Type B pancreatic cell (in vitro differentiated cells): ENCODE results near the gene OR5A1. TPM values are rescaled to one million over a fixed set of nuclear protein-coding genes. Genes with fewer than 3 reads are reported as not detected.

Experiments
- DNase-seq: peaks from one replicate; pipeline ENCODE4 v3.0.0; 2021; ENCODE audit warnings: mixed read lengths; ENCODE audit not compliant: unreplicated experiment; ENCODE audit errors: extremely low spot score
- H3K27ac Mint-ChIP-seq: 2 replicates; pipeline ENCODE4 v1.8.0; 2021; ENCODE audit warnings: mild to moderate bottlenecking, mixed read lengths
- H3K27me3 Mint-ChIP-seq: 2 replicates; pipeline ENCODE4 v1.8.0; 2021; ENCODE audit warnings: mixed read lengths
- H3K36me3 Mint-ChIP-seq: 2 replicates; pipeline ENCODE4 v1.8.0; 2021; ENCODE audit warnings: mixed read lengths
- H3K4me1 Mint-ChIP-seq: one replicate; pipeline ENCODE4 v1.8.0; 2021; ENCODE audit warnings: mixed read lengths; ENCODE audit not compliant: unreplicated experiment
- H3K4me3 Mint-ChIP-seq: 2 replicates; pipeline ENCODE4 v1.8.0; 2021; ENCODE audit warnings: mild to moderate bottlenecking, mixed read lengths
- H3K9me3 Mint-ChIP-seq: 2 replicates; pipeline ENCODE4 v1.8.0; 2021; ENCODE audit warnings: mixed read lengths
- total RNA-seq: library from RNA; stranded (reverse); gene quantifications from 2 replicates; pipeline ENCODE4 v1.2.1, GENCODE V29; 2021; ENCODE audit warnings: low replicate concordance
- TF ChIP-seq, protein P1 (sequence below): fragments of 200-600 bp; sonication (generic); conservative IDR thresholded peaks from 2 replicates; pipeline ENCODE4 v1.5.0; 2021; ENCODE audit warnings: antibody characterized with exemption, mild to moderate bottlenecking

Gene OR5A1
- total RNA-seq, 1 donor from 2014 or later: not detected

DNA sequence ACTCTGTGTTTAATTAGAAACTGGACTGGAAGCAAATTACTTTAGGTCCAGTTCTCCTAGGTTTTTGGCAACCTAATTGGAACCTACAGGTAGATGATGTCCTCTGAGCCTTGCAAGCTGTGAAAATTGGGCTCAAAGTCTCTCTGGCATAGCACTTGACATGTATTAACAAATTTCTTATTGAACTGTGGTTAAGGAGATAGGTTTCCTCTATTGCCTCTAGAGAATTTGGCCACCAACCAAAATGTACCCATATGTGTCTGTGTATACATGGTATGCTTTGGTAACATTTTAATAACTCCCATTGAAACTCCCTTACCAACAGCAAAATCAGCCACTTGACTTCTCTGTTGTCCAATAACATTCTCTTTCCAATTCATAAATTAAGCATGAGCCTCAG is 36.7 kb downstream of the OR5A1 start, which contains the start of gene OR4D10:
Gene OR4D10, plus strand, starts transcription at position 301 of the 400 bp plus-strand sequence. CDS start 4,115 bp downstream, outside the sequence.
- Mint-ChIP-seq H3K9me3 (no peaks in the 10 kb centered on the region), H3K4me1 (no peaks in the 10 kb centered on the region), H3K27me3 (peaks cover 5% of the 10 kb centered on the region), H3K27ac (no peak within 1 kb of the TSS), H3K36me3 (no peaks in the 10 kb centered on the region), H3K4me3 (no peak within 1 kb of the TSS)
- DNase-seq: no peak
- TF ChIP-seq, protein P1, sequence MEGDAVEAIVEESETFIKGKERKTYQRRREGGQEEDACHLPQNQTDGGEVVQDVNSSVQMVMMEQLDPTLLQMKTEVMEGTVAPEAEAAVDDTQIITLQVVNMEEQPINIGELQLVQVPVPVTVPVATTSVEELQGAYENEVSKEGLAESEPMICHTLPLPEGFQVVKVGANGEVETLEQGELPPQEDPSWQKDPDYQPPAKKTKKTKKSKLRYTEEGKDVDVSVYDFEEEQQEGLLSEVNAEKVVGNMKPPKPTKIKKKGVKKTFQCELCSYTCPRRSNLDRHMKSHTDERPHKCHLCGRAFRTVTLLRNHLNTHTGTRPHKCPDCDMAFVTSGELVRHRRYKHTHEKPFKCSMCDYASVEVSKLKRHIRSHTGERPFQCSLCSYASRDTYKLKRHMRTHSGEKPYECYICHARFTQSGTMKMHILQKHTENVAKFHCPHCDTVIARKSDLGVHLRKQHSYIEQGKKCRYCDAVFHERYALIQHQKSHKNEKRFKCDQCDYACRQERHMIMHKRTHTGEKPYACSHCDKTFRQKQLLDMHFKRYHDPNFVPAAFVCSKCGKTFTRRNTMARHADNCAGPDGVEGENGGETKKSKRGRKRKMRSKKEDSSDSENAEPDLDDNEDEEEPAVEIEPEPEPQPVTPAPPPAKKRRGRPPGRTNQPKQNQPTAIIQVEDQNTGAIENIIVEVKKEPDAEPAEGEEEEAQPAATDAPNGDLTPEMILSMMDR: no peak

DNA sequence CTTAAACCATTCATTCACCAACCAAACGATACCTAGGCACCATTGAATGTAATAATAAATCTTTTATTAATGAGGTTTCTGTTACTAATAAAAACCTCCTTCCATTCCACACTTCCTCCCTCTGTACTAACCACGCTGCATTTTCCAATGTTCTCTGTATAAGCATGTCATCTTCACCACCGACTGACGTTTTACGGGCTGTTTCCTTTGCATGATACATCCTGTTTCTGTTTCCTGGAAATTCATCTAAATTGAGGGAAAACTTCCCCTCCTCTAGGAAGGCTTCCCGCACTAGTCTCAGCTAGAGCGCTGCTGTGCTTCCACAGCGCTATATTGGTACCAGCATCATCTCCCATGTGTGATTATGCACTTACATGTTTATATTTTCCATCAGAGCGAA is 38.9 kb downstream of the OR5A1 start:
- no peak overlapping the region for H3K27ac Mint-ChIP-seq
- DNase-seq: no peak
- H3K4me3 Mint-ChIP-seq: no peak overlapping the region
- no peaks in the 10 kb centered on the region for H3K4me1 Mint-ChIP-seq
- H3K9me3 Mint-ChIP-seq: no peaks in the 10 kb centered on the region
- TF ChIP-seq, protein P1: no peak
- peaks cover 6% of the 10 kb centered on the region for H3K27me3 Mint-ChIP-seq
- no peaks in the 10 kb centered on the region for H3K36me3 Mint-ChIP-seq

DNA sequence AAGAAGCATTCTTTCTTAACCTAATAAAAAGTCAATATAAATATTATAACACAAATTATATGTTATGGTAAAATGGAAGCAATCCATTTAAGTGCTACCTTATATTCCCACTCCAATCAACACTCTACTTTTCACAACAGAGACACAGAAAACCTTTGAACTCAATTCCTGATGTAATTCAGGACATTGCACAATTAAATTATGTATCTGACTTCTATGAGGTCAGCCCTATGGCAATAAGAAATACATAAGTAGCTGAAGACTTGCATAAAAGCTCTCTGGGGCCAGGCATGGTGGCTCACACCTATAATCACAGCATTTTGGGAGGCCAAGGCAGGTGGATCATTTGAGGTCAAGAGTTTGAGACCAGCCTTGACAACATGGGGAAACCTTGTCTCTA is 43.6 kb downstream of the OR5A1 start:
- H3K27me3 Mint-ChIP-seq: peaks cover 6% of the 10 kb centered on the region
- H3K4me3 Mint-ChIP-seq: no peak overlapping the region
- H3K4me1 Mint-ChIP-seq: no peaks in the 10 kb centered on the region
- H3K9me3 Mint-ChIP-seq: no peaks in the 10 kb centered on the region
- no peaks in the 10 kb centered on the region for H3K36me3 Mint-ChIP-seq
- TF ChIP-seq, protein P1: no peak
- H3K27ac Mint-ChIP-seq: no peak overlapping the region
- no peak for DNase-seq

DNA sequence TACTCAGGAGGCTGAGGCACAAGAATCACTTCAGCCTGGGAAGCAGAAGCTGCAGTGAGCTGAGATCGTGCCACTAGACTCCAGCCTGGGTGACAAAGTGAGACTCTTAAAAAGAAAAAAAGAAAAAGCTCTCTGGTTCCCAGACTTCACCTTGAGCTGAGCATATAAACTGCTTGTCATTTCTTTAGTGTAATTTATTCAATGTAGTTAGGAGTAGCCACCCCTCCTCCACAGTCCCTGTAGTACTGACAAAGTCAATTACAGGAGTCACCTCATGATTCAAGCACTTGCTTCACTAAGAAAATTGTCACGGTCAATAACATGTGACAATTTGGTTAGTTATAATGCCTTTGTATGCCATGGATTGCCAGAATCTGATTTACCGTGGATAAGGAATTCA is 44.1 kb downstream of the OR5A1 start:
- H3K4me3 Mint-ChIP-seq: no peak overlapping the region
- H3K27me3 Mint-ChIP-seq: peaks cover 6% of the 10 kb centered on the region
- TF ChIP-seq, protein P1: no peak
- no peaks in the 10 kb centered on the region for H3K36me3 Mint-ChIP-seq
- H3K9me3 Mint-ChIP-seq: no peaks in the 10 kb centered on the region
- DNase-seq: no peak
- no peak overlapping the region for H3K27ac Mint-ChIP-seq
- H3K4me1 Mint-ChIP-seq: no peaks in the 10 kb centered on the region

Other genes with a start within 250 kb of the OR5A1 start
- not detected in 2 replicates for gene MPEG1, start 223.5 kb upstream of the OR5A1 start, total RNA-seq
- gene OR5AN1, start 77.6 kb upstream of the OR5A1 start, total RNA-seq: not detected in 2 replicates
- gene OR5A2, start 10.1 kb upstream of the OR5A1 start, total RNA-seq: not detected in 2 replicates
- gene OR4D6, start 20.5 kb downstream of the OR5A1 start, total RNA-seq: not detected in 2 replicates
- gene OR4D10, start 36.8 kb downstream of the OR5A1 start, total RNA-seq: not detected in 2 replicates
- not detected in 2 replicates for gene OR4D11, start 67.1 kb downstream of the OR5A1 start, total RNA-seq
- not detected in 2 replicates for gene OR4D9, start 75.1 kb downstream of the OR5A1 start, total RNA-seq
- gene OSBP, start 179.3 kb downstream of the OR5A1 start, total RNA-seq: 42.4 and 44.5 TPM in 2 replicates
- 35.0 and 37.4 TPM in 2 replicates for gene PATL1, start 232.6 kb downstream of the OR5A1 start, total RNA-seq